Activated T-cell treated with anti-CD3 and anti-CD28 coated beads, Interleukin-2, amount 50 U/mL, for 72 hours (primary cell): Measurements from ENCODE around the gene MAD2L1BP. TPM values are rescaled to one million over a fixed set of nuclear protein-coding genes. Genes with fewer than 3 reads are reported as not detected.
"Not testable (repeated sequence)": the region's sequence is repeated elsewhere in the genome, so short reads cannot be mapped to it uniquely, and the experiment has no call there.

Source experiments
- ATAC-seq, 2 donors: fragments of 150-1000 bp; cut with Tn5 transposase; replicated peaks in 1 of 2; 2 replicates each; pipeline ENCODE4 v1.10.0; 2021; ENCODE audit warnings: moderate library complexity in 2 of 2, mild to moderate bottlenecking in 1 of 2
- DNase-seq, 2 donors: peaks; one replicate each; pipeline ENCODE4 v3.0.0; 2021 to 2022; ENCODE audit warnings: mixed read lengths in 1 of 2
- H3K27ac Mint-ChIP-seq: one replicate; pipeline ENCODE4 v1.8.0; 2022; ENCODE audit warnings: mild to moderate bottlenecking, moderate library complexity, mixed read lengths
- H3K27me3 Mint-ChIP-seq: one replicate; pipeline ENCODE4 v1.8.0; 2022; ENCODE audit warnings: low read depth, mixed read lengths
- H3K36me3 Mint-ChIP-seq, 2 donors: one replicate each; pipeline ENCODE4 v1.8.0; 2022; ENCODE audit warnings: mixed read lengths in 2 of 2, mild to moderate bottlenecking in 1 of 2; ENCODE audit not compliant: insufficient read depth in 2 of 2
- H3K4me1 Mint-ChIP-seq: one replicate; pipeline ENCODE4 v1.8.0; 2022; ENCODE audit warnings: low read depth, mixed read lengths
- H3K4me3 Mint-ChIP-seq, 2 donors: one replicate each; pipeline ENCODE4 v1.8.0; 2022; ENCODE audit warnings: mild to moderate bottlenecking in 2 of 2, mixed read lengths in 2 of 2, moderate library complexity in 2 of 2
- H3K9me3 Mint-ChIP-seq, 2 donors: one replicate each; pipeline ENCODE4 v1.8.0; 2022; ENCODE audit warnings: mixed read lengths in 2 of 2
- total RNA-seq, 2 donors: library from RNA; stranded (reverse); gene quantifications; one replicate each; pipeline ENCODE4 v1.2.3, GENCODE V29; 2022

MAD2L1BP gene
- total RNA-seq, 2 donors from 2014 or later, result 40.4 to 41.3 TPM

- Mint-ChIP-seq H3K4me3 (peak overlapping the region; percentile 99 to 100), H3K36me3 (peaks cover 16 to 24% of the 10 kb centered on the region in 2 donors), H3K27ac (peak overlapping the region; percentile 97), H3K4me1 (peaks cover 50% of the 10 kb centered on the region), H3K27me3 (no peaks in the 10 kb centered on the region), H3K9me3 (no peaks in the 10 kb centered on the region)
- ATAC-seq (peak; percentile 74 to 76), DNase-seq (peak; percentile 96)
These were observed 5.9 kb upstream of the MAD2L1BP start for GRCh38 chr6:43629505-43630300.

- Mint-ChIP-seq H3K4me3 (peak overlapping the region; percentile 41 to 42), H3K4me1 (peaks cover 56% of the 10 kb centered on the region), H3K9me3 (no peaks in the 10 kb centered on the region), H3K36me3 (peaks cover 15 to 19% of the 10 kb centered on the region in 2 donors), H3K27me3 (no peaks in the 10 kb centered on the region), H3K27ac (no peak overlapping the region)
- ATAC-seq, result no peak
- no peak for DNase-seq
These were observed 4.5 kb upstream of the MAD2L1BP start for GRCh38 chr6:43630980-43631619.

- not testable (repeated sequence) for H3K9me3 Mint-ChIP-seq, H3K27me3 Mint-ChIP-seq, ATAC-seq, DNase-seq, H3K27ac Mint-ChIP-seq, H3K4me3 Mint-ChIP-seq
- H3K36me3 Mint-ChIP-seq, result peaks cover 11 to 13% of the 10 kb centered on the region in 2 donors
- peaks cover 53% of the 10 kb centered on the region for H3K4me1 Mint-ChIP-seq
These were observed 2.6 kb upstream of the MAD2L1BP start for GRCh38 chr6:43633002-43633401.

GRCh38 chr6:43634702-43635303 is 837 bp upstream of the MAD2L1BP start:
- no peak for DNase-seq
- Mint-ChIP-seq H3K36me3 (peaks cover 11 to 18% of the 10 kb centered on the region in 2 donors), H3K9me3 (no peaks in the 10 kb centered on the region), H3K4me1 (peaks cover 65% of the 10 kb centered on the region), H3K4me3 (peak overlapping the region; percentile 97 to 98), H3K27me3 (no peaks in the 10 kb centered on the region), H3K27ac (peak overlapping the region; percentile 97)
- no peak for ATAC-seq

GRCh38 chr6:43636308-43636659 is 644 bp downstream of the MAD2L1BP start:
- Mint-ChIP-seq H3K27me3 (no peaks in the 10 kb centered on the region), H3K4me1 (peaks cover 66% of the 10 kb centered on the region), H3K9me3 (no peaks in the 10 kb centered on the region), H3K27ac (peak overlapping the region; percentile 97), H3K36me3 (peaks cover 12 to 21% of the 10 kb centered on the region in 2 donors), H3K4me3 (peak overlapping the region; percentile 97 to 98)
- DNase-seq, result no peak
- ATAC-seq, result peak in 1 of 2 donors; percentile 14

- H3K27ac Mint-ChIP-seq, result no peak overlapping the region
- H3K4me1 Mint-ChIP-seq, result peaks cover 67% of the 10 kb centered on the region
- no peaks in the 10 kb centered on the region for H3K27me3 Mint-ChIP-seq
- ATAC-seq, result no peak
- H3K9me3 Mint-ChIP-seq, result no peaks in the 10 kb centered on the region
- H3K36me3 Mint-ChIP-seq, result peaks cover 15 to 23% of the 10 kb centered on the region in 2 donors
- peak overlapping the region in 1 of 2 donors; percentile 55 for H3K4me3 Mint-ChIP-seq
- no peak for DNase-seq
These were observed 4.6 kb downstream of the MAD2L1BP start for GRCh38 chr6:43639984-43640800.

GRCh38 chr6:43644940-43645612 is 9.4 kb downstream of the MAD2L1BP start, which contains the start of gene RSPH9:
Gene RSPH9 (plus strand): TSS chr6:43645036. CDS start chr6:43645099, 63 bp downstream.
- Mint-ChIP-seq H3K9me3 (no peaks in the 10 kb centered on the region), H3K36me3 (peaks cover 3 to 4% of the 10 kb centered on the region in 2 donors), H3K4me3 (peak within 1 kb of the TSS; percentile 82 to 89), H3K27me3 (no peaks in the 10 kb centered on the region), H3K27ac (peak within 1 kb of the TSS; percentile 67), H3K4me1 (peaks cover 31% of the 10 kb centered on the region)
- ATAC-seq (peak; percentile 89 to 91), DNase-seq (peak; percentile 80 to 83)

GRCh38 chr6:43645613-43645964 is 9.9 kb downstream of the MAD2L1BP start:
- peak; percentile 12 to 14 for ATAC-seq
- peaks cover 26% of the 10 kb centered on the region for H3K4me1 Mint-ChIP-seq

GRCh38 chr6:43647613-43648012 is 12.0 kb downstream of the MAD2L1BP start:
- DNase-seq, result no peak

More at GRCh38 chr6:43645613-43645964, 9.9 kb downstream of the MAD2L1BP start:
- Mint-ChIP-seq H3K27ac (peak overlapping the region; percentile 67), H3K27me3 (no peaks in the 10 kb centered on the region), H3K4me3 (peak overlapping the region; percentile 82 to 89), H3K36me3 (peaks cover 3 to 4% of the 10 kb centered on the region in 2 donors), H3K9me3 (no peaks in the 10 kb centered on the region)
- DNase-seq, result no peak

GRCh38 chr6:43648248-43648647 is 12.6 kb downstream of the MAD2L1BP start:
- H3K4me3 Mint-ChIP-seq, result no peak overlapping the region
- H3K36me3 Mint-ChIP-seq, result no peaks in the 10 kb centered on the region
- no peak for DNase-seq
- peaks cover 12% of the 10 kb centered on the region for H3K4me1 Mint-ChIP-seq
- no peak overlapping the region for H3K27ac Mint-ChIP-seq
- no peaks in the 10 kb centered on the region for H3K27me3 Mint-ChIP-seq
- H3K9me3 Mint-ChIP-seq, result no peaks in the 10 kb centered on the region
- ATAC-seq, result no peak

More at GRCh38 chr6:43647613-43648012, 12.0 kb downstream of the MAD2L1BP start:
- Mint-ChIP-seq H3K27me3 (no peaks in the 10 kb centered on the region), H3K4me3 (no peak overlapping the region), H3K27ac (no peak overlapping the region), H3K4me1 (peaks cover 15% of the 10 kb centered on the region), H3K36me3 (no peaks in the 10 kb centered on the region), H3K9me3 (no peaks in the 10 kb centered on the region)
- no peak for ATAC-seq

- ATAC-seq, H3K4me1 Mint-ChIP-seq, H3K36me3 Mint-ChIP-seq, H3K4me3 Mint-ChIP-seq, H3K27me3 Mint-ChIP-seq, DNase-seq, H3K27ac Mint-ChIP-seq, H3K9me3 Mint-ChIP-seq: not testable (repeated sequence)
These were observed 17.2 kb downstream of the MAD2L1BP start for GRCh38 chr6:43652822-43653221.

- H3K27ac Mint-ChIP-seq, result no peak overlapping the region
- no peaks in the 10 kb centered on the region for H3K4me1 Mint-ChIP-seq
- peaks cover 0 to 3% of the 10 kb centered on the region in 2 donors for H3K36me3 Mint-ChIP-seq
- no peak overlapping the region for H3K4me3 Mint-ChIP-seq
- DNase-seq, result no peak
- no peak for ATAC-seq
- peaks cover 0 to 3% of the 10 kb centered on the region in 2 donors for H3K9me3 Mint-ChIP-seq
- H3K27me3 Mint-ChIP-seq, result peaks cover 6% of the 10 kb centered on the region
These were observed 21.7 kb downstream of the MAD2L1BP start for GRCh38 chr6:43657221-43657802.
